Right lobe of liver (tissue), 6 donors: Measurements from ENCODE around the gene PRR15L. TPM values are rescaled to one million over a fixed set of nuclear protein-coding genes. Genes with fewer than 3 reads are reported as not detected.

Source experiments
- ATAC-seq, 4 donors: fragments of 200-7000 bp; cut with Tn5 transposase; one replicate each; pipeline ENCODE4 v1.9.1; 2020; ENCODE audit warnings: mild to moderate bottlenecking in 4 of 4, moderate library complexity in 4 of 4
- DNase-seq, 3 donors: peaks; one replicate each; pipeline ENCODE4 v3.0.0-alpha.2; 2020
- H3K27ac ChIP-seq, 3 donors: fragments of 200-600 bp; one replicate each; pipeline ENCODE4 v1.8.0; 2022
- H3K27me3 ChIP-seq, 2 donors: fragments of 200-600 bp; one replicate each; pipeline ENCODE4 v1.8.0; 2022
- H3K36me3 ChIP-seq, 4 donors: fragments of 200-600 bp; sonication (generic) in 1 of 4; one replicate each; pipeline versions ENCODE4 v1.5.1 to v1.8.0; 2017 to 2022; ENCODE audit warnings: control low read depth in 1 of 4
- H3K4me1 ChIP-seq, 4 donors: fragments of 200-600 bp; sonication (generic) in 1 of 4; one replicate each; pipeline versions ENCODE4 v1.5.1 to v1.8.0; 2017 to 2022; ENCODE audit warnings: control low read depth in 1 of 4
- H3K4me3 ChIP-seq, 3 donors: fragments of 200-600 bp; one replicate each; pipeline ENCODE4 v1.8.0; 2022
- H3K9me3 ChIP-seq, 4 donors: fragments of 200-600 bp; sonication (generic) in 1 of 4; one replicate each; pipeline versions ENCODE4 v1.5.1 to v1.8.0; 2017 to 2022; ENCODE audit warnings: control low read depth in 1 of 4
- POLR2A ChIP-seq: fragments of 450-650 bp; IDR thresholded peaks from one replicate; pipeline ENCODE4 v1.6.1; 2017; ENCODE audit warnings: antibody characterized with exemption, mild to moderate bottlenecking
- WGBS: methylation state at CpG from one replicate; pipeline ENCODE4 v1.1.6; 2018; ENCODE audit warnings: low coverage, low lambda C conversion rate; ENCODE audit not compliant: insufficient coverage; ENCODE audit errors: missing lambda C conversion rate; 5-methylcytosine and 5-hydroxymethylcytosine counted together
- intact Hi-C, 2 donors: fragments of 100-400 bp; cut with DNase I; formaldehyde crosslinking; loops; one replicate each; pipeline versions ENCODE4 v1.11.2 to v1.14.1; 2022
- total RNA-seq, 6 experiments: library from RNA; depleted of rRNA in 2 of 6; stranded (reverse); fragments of >200 nt in 2 of 6; fragmentation: NEBNext Ultra II Directional in 3 of 6; extraction: Animal tissue kit (Norgen Biotek cat#: 25700) in 3 of 6; gene quantifications; one replicate each; pipeline versions ENCODE4 v1.1.0 to v1.2.4, GENCODE V29; 2016 to 2023
- TF ChIP-seq, protein P1 (sequence below), 4 donors: fragments of 200-600 bp in 3 of 4; fragments of 450-650 bp in 1 of 4; IDR thresholded peaks; one replicate each; pipeline versions ENCODE4 v1.5.1 to v1.8.0; 2016 to 2022; ENCODE audit warnings: antibody characterized with exemption in 4 of 4, mild to moderate bottlenecking in 2 of 4
- donor health status: DM: no; HTN: yes; CAD: no.
- donor health status: DM: no; HTN: no; CAD: no.
- donor health status: DM: no; HTN: no; CAD: no.
- donor health status: DM: no; HTN: yes; CAD: no.
- donor health status: DM: no; HTN: yes; CAD: no.

Gene PRR15L
- total RNA-seq, 6 experiments from 2014 or later, result 0.19 to 1.1 (median 0.47) TPM

DNA sequence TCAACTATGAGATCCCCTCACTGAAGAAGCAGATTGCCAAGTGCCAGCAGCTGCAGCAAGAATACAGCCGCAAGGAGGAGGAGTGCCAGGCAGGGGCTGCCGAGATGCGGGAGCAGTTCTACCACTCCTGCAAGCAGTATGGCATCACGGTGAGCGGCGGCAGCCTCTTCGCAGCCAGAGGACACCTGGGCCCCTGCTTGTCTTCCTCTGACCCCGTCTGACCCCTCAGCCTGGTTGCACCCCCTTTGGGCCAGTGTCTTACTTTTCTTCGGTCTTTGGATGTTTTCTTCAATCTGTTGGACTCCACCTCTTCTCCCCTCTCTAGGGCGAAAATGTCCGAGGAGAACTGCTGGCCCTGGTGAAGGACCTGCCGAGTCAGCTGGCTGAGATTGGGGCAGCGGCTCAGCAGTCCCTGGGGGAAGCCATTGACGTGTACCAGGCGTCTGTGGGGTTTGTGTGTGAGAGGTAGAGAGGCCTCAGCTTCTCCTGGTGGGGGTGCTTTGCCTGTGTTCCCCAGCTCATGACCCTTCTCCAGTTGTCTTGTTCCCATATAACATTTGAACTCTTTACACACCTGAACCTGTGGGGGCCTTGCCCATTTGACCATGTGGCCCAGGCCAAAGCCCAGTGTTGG lies 17.6 kb upstream of the PRR15L start:
- ATAC-seq, result no peak
- DNase-seq, result no peak
- intact Hi-C loops, result no loop called here
- peaks cover 0 to 65% (median 35%) of the 10 kb centered on the region in 4 donors for H3K36me3 ChIP-seq
- peaks cover 0 to 8% (median 3%) of the 10 kb centered on the region in 4 donors for H3K4me1 ChIP-seq
- H3K27me3 ChIP-seq, result no peaks in the 10 kb centered on the region
- H3K9me3 ChIP-seq, result no peaks in the 10 kb centered on the region
- WGBS, result 100% methylated on average over 1 of the region's 15 CpGs
- no peak overlapping the region for H3K4me3 ChIP-seq
- H3K27ac ChIP-seq, result no peak overlapping the region
- TF ChIP-seq, protein P1, sequence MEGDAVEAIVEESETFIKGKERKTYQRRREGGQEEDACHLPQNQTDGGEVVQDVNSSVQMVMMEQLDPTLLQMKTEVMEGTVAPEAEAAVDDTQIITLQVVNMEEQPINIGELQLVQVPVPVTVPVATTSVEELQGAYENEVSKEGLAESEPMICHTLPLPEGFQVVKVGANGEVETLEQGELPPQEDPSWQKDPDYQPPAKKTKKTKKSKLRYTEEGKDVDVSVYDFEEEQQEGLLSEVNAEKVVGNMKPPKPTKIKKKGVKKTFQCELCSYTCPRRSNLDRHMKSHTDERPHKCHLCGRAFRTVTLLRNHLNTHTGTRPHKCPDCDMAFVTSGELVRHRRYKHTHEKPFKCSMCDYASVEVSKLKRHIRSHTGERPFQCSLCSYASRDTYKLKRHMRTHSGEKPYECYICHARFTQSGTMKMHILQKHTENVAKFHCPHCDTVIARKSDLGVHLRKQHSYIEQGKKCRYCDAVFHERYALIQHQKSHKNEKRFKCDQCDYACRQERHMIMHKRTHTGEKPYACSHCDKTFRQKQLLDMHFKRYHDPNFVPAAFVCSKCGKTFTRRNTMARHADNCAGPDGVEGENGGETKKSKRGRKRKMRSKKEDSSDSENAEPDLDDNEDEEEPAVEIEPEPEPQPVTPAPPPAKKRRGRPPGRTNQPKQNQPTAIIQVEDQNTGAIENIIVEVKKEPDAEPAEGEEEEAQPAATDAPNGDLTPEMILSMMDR (IDR thresholded peaks at IDR 0.05), result no peak
- TF ChIP-seq POLR2A, result no peak

DNA sequence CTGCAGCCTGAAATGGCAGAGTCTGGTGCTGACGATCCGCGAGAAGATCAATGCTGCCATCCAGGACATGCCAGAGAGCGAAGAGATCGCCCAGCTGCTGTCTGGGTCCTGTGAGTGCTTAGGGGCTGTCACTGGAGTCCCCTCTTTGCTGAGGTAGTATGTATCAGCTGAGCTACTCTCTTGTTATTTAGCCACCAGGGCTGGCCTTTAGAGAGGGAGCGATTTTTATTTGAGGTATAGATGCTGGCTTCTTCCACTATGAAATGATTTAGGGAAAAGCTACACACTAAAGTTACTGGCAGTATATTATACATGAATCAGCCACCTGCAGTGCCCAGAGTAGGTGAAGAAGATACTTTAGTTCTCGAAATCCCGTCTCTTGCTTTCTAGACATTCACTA lies 15.9 kb upstream of the PRR15L start:
- peaks cover 0 to 48% (median 23%) of the 10 kb centered on the region in 4 donors for H3K36me3 ChIP-seq

DNA sequence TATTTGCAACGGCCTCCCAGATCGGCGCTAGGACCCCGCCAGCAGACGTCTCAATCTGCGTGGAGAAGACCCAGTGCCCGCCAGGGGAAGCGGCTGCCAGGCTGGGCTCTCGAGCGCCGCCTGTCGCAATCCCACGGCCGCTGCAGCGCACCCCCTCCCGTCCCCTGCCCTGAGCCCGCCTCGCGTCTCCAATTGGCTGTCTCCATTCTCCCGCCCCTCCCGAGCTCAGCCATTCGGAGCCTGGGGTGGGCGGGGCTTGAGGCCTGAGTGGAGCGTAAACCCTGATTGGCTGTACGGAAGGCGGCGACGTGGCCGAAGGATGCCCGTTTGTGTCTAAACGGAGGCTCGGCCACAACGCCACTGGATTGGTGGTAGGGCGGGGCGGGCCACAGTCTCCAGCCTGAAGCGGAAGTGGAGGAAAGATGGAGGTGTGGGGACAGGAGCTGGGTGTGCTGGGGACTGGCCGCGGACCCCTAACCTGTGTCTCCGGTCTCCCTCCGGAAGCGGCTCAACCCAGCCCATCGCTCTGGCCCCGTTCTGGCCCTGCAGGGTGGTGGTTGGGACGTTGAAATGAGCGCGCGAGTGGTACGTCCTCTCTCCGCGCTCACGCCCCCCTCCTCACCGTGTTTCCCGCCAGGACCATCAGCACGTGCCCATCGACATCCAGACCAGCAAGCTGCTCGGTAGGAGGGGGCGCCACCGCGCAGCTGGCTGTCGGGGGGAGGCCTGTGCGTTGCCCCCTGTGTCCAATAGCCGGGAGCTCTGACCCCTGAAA lies 13.2 kb upstream of the PRR15L start, which contains the start of gene CDK5RAP3:
Gene CDK5RAP3, plus strand, starts transcription at position 389 of the 775 bp plus-strand sequence. Its CDS starts 34 bp downstream, at position 423.
- TF ChIP-seq POLR2A, result peak; percentile 80
- TF ChIP-seq, protein P1 (IDR thresholded peaks at IDR 0.05), result peak; percentile 94 to 99 (median 96)

More for the DNA sequence above, 15.9 kb upstream of the PRR15L start:
- Histone ChIP-seq H3K4me3 (no peak overlapping the region), H3K27ac (no peak overlapping the region), H3K4me1 (peaks cover 0 to 10% (median 3%) of the 10 kb centered on the region in 4 donors), H3K9me3 (no peaks in the 10 kb centered on the region), H3K27me3 (no peaks in the 10 kb centered on the region)
- 80% methylated on average over 4 of the region's 8 CpGs for WGBS
- ATAC-seq (no peak), DNase-seq (no peak)
- no peak for TF ChIP-seq POLR2A
- TF ChIP-seq, protein P1 (IDR thresholded peaks at IDR 0.05), result no peak
- intact Hi-C loops, result no loop called here

DNA sequence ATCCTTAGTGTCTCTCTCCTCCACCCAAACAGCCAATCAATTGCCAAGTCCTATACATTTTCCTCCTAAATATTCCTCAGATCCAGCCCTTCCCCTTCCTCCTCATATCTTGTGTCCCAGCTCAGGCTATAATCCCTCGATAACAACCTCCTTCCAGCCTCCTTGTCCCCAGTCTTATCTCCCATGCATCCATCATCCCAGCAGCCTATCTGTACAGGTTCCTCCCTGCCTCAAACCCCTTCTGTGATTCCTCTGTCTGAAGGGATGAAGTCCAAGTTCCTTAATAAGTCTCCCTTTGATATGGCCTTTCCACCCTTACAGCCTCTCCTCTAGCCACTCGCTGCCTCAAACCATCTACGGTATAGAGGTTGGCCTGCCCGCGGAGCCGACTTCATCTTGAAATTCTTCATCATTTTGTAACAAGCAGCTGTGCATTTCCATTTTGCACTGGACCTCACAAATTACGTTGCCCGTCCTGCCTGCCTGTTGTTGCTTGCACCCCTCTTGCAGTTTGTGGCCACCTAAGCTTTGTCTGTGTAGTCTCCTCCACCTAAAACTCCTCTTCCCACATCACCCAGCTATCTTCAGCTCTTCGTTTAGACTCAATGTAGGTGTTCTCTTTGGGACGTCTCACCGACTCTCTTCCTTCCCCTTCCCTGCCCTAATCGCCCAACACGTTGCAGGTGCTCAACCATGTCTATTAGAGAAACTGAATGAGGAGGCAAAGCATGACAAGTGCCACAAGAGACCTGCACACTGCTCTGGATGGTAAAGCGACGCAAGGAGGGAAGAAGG lies 12.4 kb upstream of the PRR15L start:
- intact Hi-C loops, result no loop called here
- Histone ChIP-seq H3K27ac (peak overlapping the region in 2 of 3 donors; percentile 46 to 73), H3K9me3 (no peaks in the 10 kb centered on the region), H3K36me3 (peaks cover 0 to 17% (median 6%) of the 10 kb centered on the region in 4 donors), H3K4me1 (peaks cover 0 to 23% (median 5%) of the 10 kb centered on the region in 4 donors), H3K27me3 (no peaks in the 10 kb centered on the region), H3K4me3 (peak overlapping the region in 2 of 3 donors; percentile 44 to 89)
- WGBS, result 38% methylated on average over 15 of the region's 15 CpGs
- TF ChIP-seq POLR2A, result no peak
- TF ChIP-seq, protein P1 (IDR thresholded peaks at IDR 0.05), result no peak
- DNase-seq, result no peak
- no peak for ATAC-seq

More for the DNA sequence above, 13.2 kb upstream of the PRR15L start, which contains the start of gene CDK5RAP3:
- Histone ChIP-seq H3K4me1 (peaks cover 0 to 18% (median 5%) of the 10 kb centered on the region in 4 donors), H3K27ac (peak within 1 kb of the TSS; percentile 49 to 81 (median 73)), H3K27me3 (no peaks in the 10 kb centered on the region), H3K9me3 (no peaks in the 10 kb centered on the region), H3K36me3 (peaks cover 0 to 25% (median 11%) of the 10 kb centered on the region in 4 donors), H3K4me3 (peak within 1 kb of the TSS; percentile 81 to 99 (median 89))
- under 1% methylated on average over 27 of the region's 62 CpGs for WGBS
- intact Hi-C loops, result no loop called here
- DNase-seq (peak; percentile 100), ATAC-seq (peak; percentile 96 to 99 (median 98))
